Hepatocyte (in vitro differentiated cells): Measurements from ENCODE around the gene C8B. TPM values are rescaled to one million over a fixed set of nuclear protein-coding genes. Genes with fewer than 3 reads are reported as not detected.
A peak's percentile ranks its signal among the peaks of the same experiment; 100 is the strongest.

Experiments used
- DNase-seq: peaks from one replicate; pipeline ENCODE4 v3.0.0-alpha.2; 2016; ENCODE audit warnings: low spot score
- H2AFZ ChIP-seq: fragments of 200-600 bp; sonication (generic); 2 replicates; pipeline ENCODE4 v1.6.0; 2016; ENCODE audit warnings: antibody characterized with exemption, mild to moderate bottlenecking
- H3K27ac ChIP-seq: fragments of 200-600 bp; sonication (generic); 2 replicates; pipeline ENCODE4 v1.5.1; 2016; ENCODE audit warnings: mild to moderate bottlenecking
- H3K27me3 ChIP-seq: fragments of 200-600 bp; sonication (generic); 2 replicates; pipeline ENCODE4 v1.6.1; 2016
- H3K36me3 ChIP-seq: fragments of 200-600 bp; sonication (generic); replicated peaks from 2 replicates; pipeline ENCODE4 v1.5.1; 2016; ENCODE audit warnings: low read depth; ENCODE audit not compliant: insufficient read depth
- H3K4me1 ChIP-seq: fragments of 200-600 bp; sonication (generic); 2 replicates; pipeline ENCODE4 v1.5.1; 2016; ENCODE audit warnings: mild to moderate bottlenecking, moderate library complexity; ENCODE audit not compliant: insufficient read depth
- H3K4me2 ChIP-seq: fragments of 200-600 bp; sonication (generic); 2 replicates; pipeline ENCODE4 v1.6.0; 2016
- H3K4me3 ChIP-seq: fragments of 200-600 bp; sonication (generic); 2 replicates; pipeline ENCODE4 v1.5.1; 2016; ENCODE audit warnings: mild to moderate bottlenecking
- H3K79me2 ChIP-seq: fragments of 200-600 bp; sonication (generic); 2 replicates; pipeline ENCODE4 v1.6.0; 2017; ENCODE audit warnings: mild to moderate bottlenecking
- H3K9me2 ChIP-seq: fragments of 200-600 bp; sonication (generic); replicated peaks from 2 replicates; pipeline ENCODE4 v1.6.0; 2017; ENCODE audit warnings: mild to moderate bottlenecking; ENCODE audit not compliant: insufficient read depth
- H3K9me3 ChIP-seq: fragments of 200-600 bp; sonication (generic); 2 replicates; pipeline ENCODE4 v1.5.1; 2016; ENCODE audit warnings: low read depth, mild to moderate bottlenecking
- H4K20me1 ChIP-seq: fragments of 200-600 bp; sonication (generic); 2 replicates; pipeline ENCODE4 v1.6.0; 2016; ENCODE audit warnings: mild to moderate bottlenecking; ENCODE audit not compliant: insufficient read depth, poor library complexity, severe bottlenecking
- CTCF ChIP-seq: fragments of 200-600 bp; sonication (generic); IDR thresholded peaks from 2 replicates; pipeline ENCODE4 v1.5.1; 2016; ENCODE audit warnings: antibody characterized with exemption, mild to moderate bottlenecking; ENCODE audit not compliant: poor library complexity
- EZH2 ChIP-seq: fragments of 200-600 bp; sonication (generic); IDR thresholded peaks from 2 replicates; pipeline ENCODE4 v1.6.1; 2016; ENCODE audit warnings: antibody characterized with exemption, mild to moderate bottlenecking, borderline replicate concordance
- EZH2phosphoT487 ChIP-seq: fragments of 200-600 bp; sonication (generic); IDR thresholded peaks from one replicate; pipeline ENCODE4 v1.6.1; 2018; ENCODE audit warnings: antibody characterized with exemption, mild to moderate bottlenecking, low read depth, moderate library complexity; ENCODE audit not compliant: unreplicated experiment, severe bottlenecking
- WGBS: methylation state at CpG from one replicate; pipeline ENCODE4 v1.1.6; 2016; ENCODE audit warnings: low lambda C conversion rate; ENCODE audit errors: missing lambda C conversion rate; 5-methylcytosine and 5-hydroxymethylcytosine counted together
- polyA plus RNA-seq: library from polyadenylated mRNA; unstranded; fragments of >200 nt; fragmentation: Nextera tagmentation; extraction: Ambion mirVana; gene quantifications from 2 replicates; pipeline ENCODE4 v1.2.1, GENCODE V29; 2016
- total RNA-seq: library from RNA; depleted of rRNA; stranded (reverse); fragments of >200 nt; gene quantifications from 2 replicates; pipeline ENCODE4 v1.2.3, GENCODE V29; 2014

Gene C8B
- total RNA-seq (21.6 and 22.1 TPM in 2 replicates), polyA plus RNA-seq (7.4 and 29.0 TPM in 2 replicates)

- no peaks in the 10 kb centered on the region for H3K27me3 ChIP-seq
- no peaks in the 10 kb centered on the region for H3K79me2 ChIP-seq
- no peaks in the 10 kb centered on the region for H3K9me3 ChIP-seq
- H3K36me3 ChIP-seq: no peaks in the 10 kb centered on the region
- peak; percentile 25 for DNase-seq
- no peak for TF ChIP-seq CTCF
- no peak for TF ChIP-seq EZH2
- no peak for TF ChIP-seq EZH2phosphoT487
- no peaks in the 10 kb centered on the region for H4K20me1 ChIP-seq
- no peaks in the 10 kb centered on the region for H3K9me2 ChIP-seq
- 80% methylated on average over 3 of the region's 3 CpGs for WGBS
- H3K4me3 ChIP-seq: no peak within 1 kb of the TSS
- H3K4me1 ChIP-seq: peaks cover 10% of the 10 kb centered on the region
- H3K27ac ChIP-seq: no peak within 1 kb of the TSS
- H2AFZ ChIP-seq: no peak within 1 kb of the TSS
- no peak within 1 kb of the TSS for H3K4me2 ChIP-seq
These were observed at the start of gene C8B for GRCh38 chr1:56965916-56966697. Gene C8B (minus strand): TSS chr1:56966015. CDS start chr1:56965948, 67 bp downstream.

DNA sequence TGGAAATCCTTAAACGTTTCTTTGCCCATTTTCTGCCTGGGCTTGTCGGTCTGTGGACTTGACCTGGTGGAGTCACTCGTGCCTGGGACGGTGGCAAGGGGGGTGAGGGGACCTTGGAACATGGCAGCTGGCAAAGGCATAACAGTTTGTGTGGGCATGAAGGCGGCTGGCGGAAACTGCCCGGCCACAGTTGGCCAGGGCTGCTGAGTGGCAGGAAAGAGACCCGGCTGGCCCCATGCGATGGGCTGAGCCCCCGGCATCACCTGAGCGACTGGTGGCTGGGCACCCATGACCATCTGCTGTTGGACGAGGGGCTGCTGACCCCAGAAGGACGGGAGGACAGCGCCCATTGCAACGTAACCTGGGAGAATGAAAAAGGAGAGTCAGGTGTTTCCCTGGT, 49.3 kb upstream of the C8B start:
- Histone ChIP-seq H2AFZ (no peak overlapping the region), H3K79me2 (no peaks in the 10 kb centered on the region), H3K4me1 (no peaks in the 10 kb centered on the region), H3K9me3 (no peaks in the 10 kb centered on the region), H3K9me2 (no peaks in the 10 kb centered on the region), H3K27ac (no peak overlapping the region), H3K4me3 (no peak overlapping the region), H3K36me3 (no peaks in the 10 kb centered on the region), H4K20me1 (no peaks in the 10 kb centered on the region), H3K27me3 (no peaks in the 10 kb centered on the region), H3K4me2 (no peak overlapping the region)
- DNase-seq: no peak
- 96% methylated on average over 15 of the region's 15 CpGs for WGBS
- TF ChIP-seq EZH2: no peak
- TF ChIP-seq EZH2phosphoT487: no peak
- no peak for TF ChIP-seq CTCF

- peak; percentile 33 for DNase-seq
- no peaks in the 10 kb centered on the region for H3K79me2 ChIP-seq
These were observed 47.7 kb upstream of the C8B start for GRCh38 chr1:57013522-57013921.

More at GRCh38 chr1:57013522-57013921, 47.7 kb upstream of the C8B start:
- H3K4me3 ChIP-seq: no peak overlapping the region
- H3K27me3 ChIP-seq: no peaks in the 10 kb centered on the region
- WGBS: 41% methylated on average over 2 of the region's 2 CpGs
- no peak overlapping the region for H3K27ac ChIP-seq
- H3K9me3 ChIP-seq: no peaks in the 10 kb centered on the region
- H3K36me3 ChIP-seq: no peaks in the 10 kb centered on the region
- no peaks in the 10 kb centered on the region for H4K20me1 ChIP-seq
- H3K4me2 ChIP-seq: no peak overlapping the region
- no peak overlapping the region for H2AFZ ChIP-seq
- no peaks in the 10 kb centered on the region for H3K4me1 ChIP-seq
- H3K9me2 ChIP-seq: no peaks in the 10 kb centered on the region
- TF ChIP-seq EZH2: no peak
- no peak for TF ChIP-seq EZH2phosphoT487
- TF ChIP-seq CTCF: no peak
